Upper lobe of left lung (tissue), 4 donors: ENCODE data around the gene TBC1D4.

ENCODE experiments used
- EP300 ChIP-seq, 4 donors: sonication (generic); formaldehyde crosslinking; IDR thresholded peaks; one replicate each; pipeline ENCODE4 v1.5.1; 2017; ENCODE audit warnings: antibody characterized with exemption in 4 of 4, control low read depth in 2 of 4
- POLR2A ChIP-seq, 4 donors: fragments of 450-650 bp; IDR thresholded peaks; one replicate each; pipeline ENCODE4 v1.5.1; 2016 to 2017; ENCODE audit warnings: antibody characterized with exemption in 4 of 4, mild to moderate bottlenecking in 2 of 4
- POLR2AphosphoS5 ChIP-seq, 2 donors: sonication (generic); formaldehyde crosslinking; IDR thresholded peaks; one replicate each; pipeline ENCODE4 v1.5.1; 2017; ENCODE audit warnings: antibody characterized with exemption in 2 of 2
- TF ChIP-seq, protein P1 (sequence below), 6 experiments: fragments of 450-650 bp in 4 of 6; fragments of 200-600 bp in 2 of 6; sonication (generic) in 2 of 6; IDR thresholded peaks; one replicate each; pipeline ENCODE4 v1.5.1; 2016 to 2019; ENCODE audit warnings: antibody characterized with exemption in 6 of 6

DNA sequence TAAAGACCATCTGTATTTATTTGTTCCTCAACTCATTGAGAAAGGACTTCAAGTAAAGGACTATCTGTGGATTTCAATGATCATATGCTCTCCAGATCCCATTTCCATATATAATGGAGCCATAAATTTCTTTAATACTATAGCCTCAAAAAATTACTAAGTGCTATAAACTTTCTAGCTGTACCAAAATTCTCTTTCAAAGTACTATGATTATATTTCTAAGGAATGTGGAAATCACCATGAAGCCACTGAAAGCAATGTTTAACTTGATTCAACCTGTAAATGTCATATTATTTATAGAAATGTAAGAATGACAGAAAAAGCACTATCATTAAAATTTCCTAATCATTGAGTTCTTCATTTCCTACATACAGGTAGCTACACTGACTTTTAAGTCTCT, 20.7 kb downstream of the TBC1D4 start:
- TF ChIP-seq, protein P1, sequence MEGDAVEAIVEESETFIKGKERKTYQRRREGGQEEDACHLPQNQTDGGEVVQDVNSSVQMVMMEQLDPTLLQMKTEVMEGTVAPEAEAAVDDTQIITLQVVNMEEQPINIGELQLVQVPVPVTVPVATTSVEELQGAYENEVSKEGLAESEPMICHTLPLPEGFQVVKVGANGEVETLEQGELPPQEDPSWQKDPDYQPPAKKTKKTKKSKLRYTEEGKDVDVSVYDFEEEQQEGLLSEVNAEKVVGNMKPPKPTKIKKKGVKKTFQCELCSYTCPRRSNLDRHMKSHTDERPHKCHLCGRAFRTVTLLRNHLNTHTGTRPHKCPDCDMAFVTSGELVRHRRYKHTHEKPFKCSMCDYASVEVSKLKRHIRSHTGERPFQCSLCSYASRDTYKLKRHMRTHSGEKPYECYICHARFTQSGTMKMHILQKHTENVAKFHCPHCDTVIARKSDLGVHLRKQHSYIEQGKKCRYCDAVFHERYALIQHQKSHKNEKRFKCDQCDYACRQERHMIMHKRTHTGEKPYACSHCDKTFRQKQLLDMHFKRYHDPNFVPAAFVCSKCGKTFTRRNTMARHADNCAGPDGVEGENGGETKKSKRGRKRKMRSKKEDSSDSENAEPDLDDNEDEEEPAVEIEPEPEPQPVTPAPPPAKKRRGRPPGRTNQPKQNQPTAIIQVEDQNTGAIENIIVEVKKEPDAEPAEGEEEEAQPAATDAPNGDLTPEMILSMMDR (IDR thresholded peaks at IDR 0.05) = no peak
- no peak for TF ChIP-seq POLR2A (IDR thresholded peaks at IDR 0.05)
- TF ChIP-seq POLR2AphosphoS5 (IDR thresholded peaks at IDR 0.05) = no peak
- TF ChIP-seq EP300 (IDR thresholded peaks at IDR 0.05) = no peak
